Body of pancreas (tissue), 4 donors: ENCODE measurements around the gene OR2AE1. TPM values are rescaled to one million over a fixed set of nuclear protein-coding genes. Genes with fewer than 3 reads are reported as not detected.
A peak's percentile ranks its signal among the peaks of the same experiment; 100 is the strongest.

ENCODE experiments used
- ATAC-seq: fragments of 150-250 bp; one replicate; pipeline ENCODE4 v1.9.1; 2016
- DNase-seq, 4 donors: peaks; one replicate each; pipeline ENCODE4 v3.0.0-alpha.2; 2019
- H3K27ac ChIP-seq, 4 donors: fragments of 200-600 bp; sonication (generic); 1 replicate in 3 of 4; 2 replicates in 1 of 4; pipeline versions ENCODE4 v1.5.1 to v1.6.1; 2016 to 2019; ENCODE audit warnings: mild to moderate bottlenecking in 1 of 4, mixed read lengths in 1 of 4, moderate library complexity in 1 of 4
- H3K27me3 ChIP-seq, 2 donors: fragments of 200-600 bp; sonication (generic); one replicate each; pipeline ENCODE4 v1.6.0; 2016; ENCODE audit warnings: mild to moderate bottlenecking in 1 of 2
- H3K36me3 ChIP-seq, 2 donors: fragments of 200-600 bp; sonication (generic); replicated peaks in 1 of 2; 2 replicates each; pipeline ENCODE4 v1.5.1; 2016; ENCODE audit warnings: low read depth in 2 of 2; ENCODE audit not compliant: insufficient read depth in 1 of 2
- H3K4me1 ChIP-seq: fragments of 200-600 bp; sonication (generic); one replicate; pipeline ENCODE4 v1.6.0; 2016
- H3K4me3 ChIP-seq, 2 donors: fragments of 200-600 bp; sonication (generic); 1 replicate in 1 of 2; 2 replicates in 1 of 2; pipeline ENCODE4 v1.5.1; 2016 to 2019
- H3K9me3 ChIP-seq, 3 donors: fragments of 200-600 bp; sonication (generic); 1 replicate in 2 of 3; 2 replicates in 1 of 3; pipeline ENCODE4 v1.5.1; 2016
- CTCF ChIP-seq, 7 experiments: fragments of 450-650 bp in 4 of 7; fragments of 200-600 bp in 3 of 7; sonication (generic) in 3 of 7; IDR thresholded peaks; one replicate each; pipeline ENCODE4 v1.5.1; 2016 to 2019; ENCODE audit warnings: antibody characterized with exemption in 7 of 7
- POLR2A ChIP-seq, 3 donors: fragments of 450-650 bp; IDR thresholded peaks; one replicate each; pipeline ENCODE4 v1.6.1; 2016; ENCODE audit warnings: antibody characterized with exemption in 3 of 3, mild to moderate bottlenecking in 2 of 3
- WGBS, 2 donors: methylation state at CpG; one replicate each; pipeline ENCODE4 v1.1.5; 2017; 5-methylcytosine and 5-hydroxymethylcytosine counted together
- intact Hi-C: fragments of 100-400 bp; cut with DNase I; formaldehyde crosslinking; loops from one replicate; pipeline ENCODE4 v1.15.1; 2023
- small RNA-seq: library from RNA; depleted of rRNA; stranded (forward); fragments of <200 nt; gene quantifications from one replicate; pipeline ENCODE3, GENCODE V24; 2016
- total RNA-seq, 2 donors: library from RNA; depleted of rRNA; stranded (reverse); fragments of >200 nt; gene quantifications; one replicate each; pipeline ENCODE4 v1.1.0, GENCODE V29; 2016

OR2AE1 gene
- total RNA-seq, 2 donors from 2014 or later = 2.0 TPM; not detected in 1

- Histone ChIP-seq H3K36me3 (no peaks in the 10 kb centered on the region), H3K4me1 (peaks cover 80% of the 10 kb centered on the region)
- intact Hi-C loops = no loop called here
Observed at GRCh38 chr7:99831595-99831994, 45.2 kb downstream of the OR2AE1 start.

GRCh38 chr7:99829524-99830160 is 47.2 kb downstream of the OR2AE1 start:
- intact Hi-C loops = no loop called here
- peak overlapping the region; percentile 79 to 95 (median 88) for H3K27ac ChIP-seq
- peak; percentile 57 for ATAC-seq
- H3K27me3 ChIP-seq = no peaks in the 10 kb centered on the region
- peaks cover 93% of the 10 kb centered on the region for H3K4me1 ChIP-seq
- H3K36me3 ChIP-seq = no peaks in the 10 kb centered on the region
- no peaks in the 10 kb centered on the region for H3K9me3 ChIP-seq
- no peak overlapping the region for H3K4me3 ChIP-seq
- TF ChIP-seq POLR2A (IDR thresholded peaks at IDR 0.05) (peak in 2 of 3 donors; percentile 57), CTCF (IDR thresholded peaks at IDR 0.05) (no peak)
- 13 to 14% methylated on average over 1 of the region's 1 CpG for WGBS, 2 donors
- peak in 3 of 4 donors; percentile 24 to 65 (median 50) for DNase-seq

More at GRCh38 chr7:99831595-99831994, 45.2 kb downstream of the OR2AE1 start:
- no peak for ATAC-seq
- DNase-seq = no peak
- Histone ChIP-seq H3K27me3 (no peaks in the 10 kb centered on the region), H3K27ac (peak overlapping the region in 1 of 4 donors; percentile 31), H3K9me3 (no peaks in the 10 kb centered on the region), H3K4me3 (no peak overlapping the region)
- no peak for TF ChIP-seq CTCF (IDR thresholded peaks at IDR 0.05)

GRCh38 chr7:99828811-99829210 is 48.0 kb downstream of the OR2AE1 start:
- DNase-seq (no peak), ATAC-seq (peak; percentile 20)
- intact Hi-C loops = no loop called here
- Histone ChIP-seq H3K9me3 (no peaks in the 10 kb centered on the region), H3K4me1 (peaks cover 93% of the 10 kb centered on the region), H3K36me3 (no peaks in the 10 kb centered on the region), H3K27me3 (no peaks in the 10 kb centered on the region), H3K4me3 (no peak overlapping the region), H3K27ac (peak overlapping the region; percentile 79 to 95 (median 88))
- no peak for TF ChIP-seq CTCF (IDR thresholded peaks at IDR 0.05)
- no peak for TF ChIP-seq POLR2A (IDR thresholded peaks at IDR 0.05)

GRCh38 chr7:99827040-99827778 is 49.6 kb downstream of the OR2AE1 start:
- 16 to 17% methylated on average over 2 of the region's 2 CpGs for WGBS, 2 donors
- TF ChIP-seq CTCF (IDR thresholded peaks at IDR 0.05) (peak in 2 of 7 experiments; percentile 16 to 18), POLR2A (IDR thresholded peaks at IDR 0.05) (peak in 1 of 3 donors; percentile 45)
- intact Hi-C loops = no loop called here
- no peak overlapping the region for H3K4me3 ChIP-seq
- no peaks in the 10 kb centered on the region for H3K27me3 ChIP-seq
- H3K27ac ChIP-seq = peak overlapping the region; percentile 70 to 95 (median 88)
- H3K9me3 ChIP-seq = no peaks in the 10 kb centered on the region
- ATAC-seq (peak; percentile 87), DNase-seq (peak; percentile 71 to 92 (median 80))
- H3K36me3 ChIP-seq = no peaks in the 10 kb centered on the region
- H3K4me1 ChIP-seq = peaks cover 96% of the 10 kb centered on the region

Small RNAs within 50 kb of the gene (small RNA-seq; reads per million reads assigned to genes)
- gene AC011904.1 (not detected), gene CYP3A52P (not detected)

Other genes with a start within 250 kb of the OR2AE1 start
- gene CYP3A5, start 197.0 kb downstream of the OR2AE1 start, total RNA-seq = 100 to 1,000 TPM; 170 to 358 TPM
- gene CYP3A7, start 141.8 kb downstream of the OR2AE1 start, total RNA-seq = 1 to 10 TPM in 1 of 2 donors, not detected in 1; 1.3 TPM
- gene CYP3A4, start 92.8 kb downstream of the OR2AE1 start, total RNA-seq = 100 to 1,000 TPM in 1 of 2 donors, under 1 TPM in 1; 0.99 to 267 TPM
- 1 to 10 TPM; 2.0 to 9.9 TPM for gene CYP3A43, start 49.0 kb downstream of the OR2AE1 start, total RNA-seq
- 10 to 100 TPM; 31.9 to 41.9 TPM for gene TRIM4, start 42.5 kb upstream of the OR2AE1 start, total RNA-seq
- not detected for gene GJC3, start 52.6 kb upstream of the OR2AE1 start, total RNA-seq
- 100 to 1,000 TPM; 133 to 271 TPM for gene AZGP1, start 99.0 kb upstream of the OR2AE1 start, total RNA-seq
- gene ZKSCAN1, start 138.6 kb upstream of the OR2AE1 start, total RNA-seq = 10 to 100 TPM; 31.6 to 40.2 TPM
- gene ZSCAN21, start 172.7 kb upstream of the OR2AE1 start, total RNA-seq = 10 to 100 TPM; 14.5 to 20.2 TPM
- gene ZNF3, start 204.7 kb upstream of the OR2AE1 start, total RNA-seq = 10 to 100 TPM; 16.9 to 46.5 TPM
- gene COPS6, start 211.9 kb upstream of the OR2AE1 start, total RNA-seq = 10 to 100 TPM; 15.8 to 16.1 TPM
- 10 to 100 TPM; 32.6 to 34.5 TPM for gene MCM7, start 224.4 kb upstream of the OR2AE1 start, total RNA-seq
- 10 to 100 TPM in 1 of 2 donors, 1 to 10 TPM in 1; 6.0 to 11.2 TPM for gene AP4M1, start 224.6 kb upstream of the OR2AE1 start, total RNA-seq
- gene TAF6, start 242.3 kb upstream of the OR2AE1 start, total RNA-seq = 10 to 100 TPM; 30.4 to 51.7 TPM
- 1 to 10 TPM in 1 of 2 donors, under 1 TPM in 1; 0.99 to 2.3 TPM for gene CNPY4, start 242.6 kb upstream of the OR2AE1 start, total RNA-seq
- 1 to 10 TPM; 2.1 to 5.3 TPM for gene MBLAC1, start 249.9 kb upstream of the OR2AE1 start, total RNA-seq